HEK293 (cell line): ENCODE data around the gene HEG1.

Experiments used
- CTCF ChIA-PET: fragments of 350-600 bp; formaldehyde crosslinking; extraction: SDS; loops from one replicate; lab custom pipeline; 2021; ENCODE audit warnings: antibody characterized with exemption; lab: Yijun Ruan, JAX
- POLR2A ChIA-PET: fragments of 300-600 bp; formaldehyde crosslinking; extraction: SDS; loops from one replicate; lab custom pipeline; 2020; ENCODE audit warnings: antibody characterized with exemption, inconsistent platforms; lab: Yijun Ruan, JAX
- H3K27ac ChIP-seq: fragments of 200-500 bp; sonication (Bioruptor generic); 2 replicates; pipeline ENCODE4 v1.5.1; 2014; ENCODE audit warnings: low read depth, low read length, control low read depth, inconsistent platforms; ENCODE audit errors: extremely low read depth
- H3K36me3 ChIP-seq, 2 experiments: fragments of 200-500 bp in 1 of 2; sonication (Bioruptor generic) in 1 of 2; 1 replicate in 1 of 2; 2 replicates in 1 of 2; pipeline ENCODE4 v1.5.1; 2014 to 2017; ENCODE audit warnings: inconsistent platforms in 2 of 2, low read length in 2 of 2; ENCODE audit not compliant: control insufficient read depth in 2 of 2, insufficient read depth in 1 of 2
- H3K4me1 ChIP-seq: fragments of 200-500 bp; sonication (Bioruptor generic); 2 replicates; pipeline ENCODE4 v1.5.1; 2014; ENCODE audit warnings: mild to moderate bottlenecking, low read length, inconsistent platforms; ENCODE audit not compliant: control insufficient read depth, insufficient read depth
- H3K4me3 ChIP-seq: 2 replicates; pipeline ENCODE4 v1.5.1; 2011; ENCODE audit warnings: low read depth, mild to moderate bottlenecking, control low read depth, low read length, moderate library complexity
- H3K9me3 ChIP-seq: fragments of 200-500 bp; sonication (Bioruptor generic); 2 replicates; pipeline ENCODE4 v1.5.1; 2014; ENCODE audit warnings: low read depth, low read length, inconsistent platforms; ENCODE audit not compliant: control insufficient read depth, insufficient read depth
- AEBP2 ChIP-seq: fragments of 450-650 bp; formaldehyde crosslinking; IDR thresholded peaks from 2 replicates; pipeline ENCODE4 v1.5.1; 2016; ENCODE audit warnings: missing biosample characterization, missing genetic modification characterization, borderline replicate concordance
- BCL11B ChIP-seq: fragments of 450-650 bp; formaldehyde crosslinking; IDR thresholded peaks from 2 replicates; pipeline ENCODE4 v1.5.1; 2016; ENCODE audit warnings: low read depth, missing biosample characterization, missing genetic modification characterization
- HOXC10 ChIP-seq: sonication (generic); formaldehyde crosslinking; IDR thresholded peaks from 2 replicates; pipeline ENCODE4 v1.8.1; 2023; ENCODE audit warnings: mild to moderate bottlenecking, missing genetic modification reagents
- KLF16 ChIP-seq: fragments of 450-650 bp; formaldehyde crosslinking; IDR thresholded peaks from 2 replicates; pipeline ENCODE4 v1.5.1; 2017; ENCODE audit warnings: missing biosample characterization, missing genetic modification characterization
- PRDM10 ChIP-seq: fragments of 450-650 bp; formaldehyde crosslinking; IDR thresholded peaks from 2 replicates; pipeline ENCODE4 v1.5.1; 2016; ENCODE audit warnings: missing biosample characterization, missing genetic modification characterization
- ZBTB10 ChIP-seq: fragments of 450-650 bp; formaldehyde crosslinking; IDR thresholded peaks from 2 replicates; pipeline ENCODE4 v1.5.1; 2016; ENCODE audit warnings: missing biosample characterization, missing genetic modification characterization
- ZNF221 ChIP-seq: fragments of 450-650 bp; formaldehyde crosslinking; IDR thresholded peaks from 2 replicates; pipeline ENCODE4 v1.5.1; 2017; ENCODE audit warnings: missing biosample characterization, missing genetic modification characterization, borderline replicate concordance
- ZNF302 ChIP-seq: fragments of 450-650 bp; formaldehyde crosslinking; IDR thresholded peaks from 2 replicates; pipeline ENCODE4 v1.5.1; 2016; ENCODE audit warnings: missing biosample characterization, missing genetic modification characterization, low read depth
- ZNF473 ChIP-seq: fragments of 450-650 bp; formaldehyde crosslinking; IDR thresholded peaks from 2 replicates; pipeline ENCODE4 v1.5.1; 2017; ENCODE audit warnings: missing biosample characterization, missing genetic modification characterization
- ZNF48 ChIP-seq: fragments of 450-650 bp; formaldehyde crosslinking; IDR thresholded peaks from 2 replicates; pipeline ENCODE4 v1.5.1; 2016; ENCODE audit warnings: missing biosample characterization, missing genetic modification characterization
- ZNF548 ChIP-seq: fragments of 450-650 bp; formaldehyde crosslinking; IDR thresholded peaks from 2 replicates; pipeline ENCODE4 v1.5.1; 2016; ENCODE audit warnings: missing biosample characterization, missing genetic modification characterization
- ZNF585B ChIP-seq: fragments of 450-650 bp; formaldehyde crosslinking; IDR thresholded peaks from 2 replicates; pipeline ENCODE4 v1.5.1; 2016; ENCODE audit warnings: missing biosample characterization, missing genetic modification characterization
- ZNF626 ChIP-seq: fragments of 450-650 bp; sonication (Bioruptor Pico); formaldehyde crosslinking; IDR thresholded peaks from 2 replicates; pipeline ENCODE4 v1.5.1; 2018; ENCODE audit warnings: missing biosample characterization, missing genetic modification characterization, inconsistent platforms
- ZNF639 ChIP-seq: fragments of 450-650 bp; formaldehyde crosslinking; IDR thresholded peaks from 2 replicates; pipeline ENCODE4 v1.5.1; 2016; ENCODE audit warnings: missing biosample characterization, missing genetic modification characterization
- ZNF660 ChIP-seq: fragments of 450-650 bp; IDR thresholded peaks from 2 replicates; pipeline ENCODE4 v1.5.1; 2018; ENCODE audit warnings: missing biosample characterization, mild to moderate bottlenecking, missing genetic modification characterization
- ZSCAN30 ChIP-seq: fragments of 450-650 bp; IDR thresholded peaks from 2 replicates; pipeline ENCODE4 v1.5.1; 2018; ENCODE audit warnings: missing biosample characterization, mild to moderate bottlenecking, missing genetic modification characterization, moderate library complexity
- TF ChIP-seq, protein P1 (sequence below): fragments of 450-650 bp; formaldehyde crosslinking; IDR thresholded peaks from 2 replicates; pipeline ENCODE4 v1.5.1; 2016; ENCODE audit warnings: missing biosample characterization, missing genetic modification characterization
- TF ChIP-seq, protein P2 (sequence below): fragments of 450-650 bp; formaldehyde crosslinking; IDR thresholded peaks from 2 replicates; pipeline ENCODE4 v1.5.1; 2016; ENCODE audit warnings: missing biosample characterization, missing genetic modification characterization

HEG1 gene

GRCh38 chr3:125054062-125054448 lies 1.7 kb downstream of the HEG1 start:
- ChIA-PET CTCF (interaction anchor here (0.5 to 1.2 kb wide), 4 partner anchors 59 to 96 kb away, joined by 3 to 5 read pairs (median 4); no protein-coding TSS in a partner anchor), POLR2A (no interaction called here)
- Histone ChIP-seq H3K4me1 (peaks cover 16% of the 10 kb centered on the region), H3K9me3 (no peaks in the 10 kb centered on the region), H3K27ac (no peak overlapping the region)
- TF ChIP-seq HOXC10 (CRISPR knock-in tag) (no peak), ZNF626 (tag by site-specific recombination) (no peak), ZNF548 (tag by site-specific recombination) (no peak), ZBTB10 (no peak), ZNF302 (tag by site-specific recombination) (no peak), PRDM10 (tag by site-specific recombination) (no peak), KLF16 (tag by site-specific recombination) (no peak), ZSCAN30 (no peak), ZNF660 (no peak), ZNF473 (tag by site-specific recombination) (no peak), BCL11B (tag by site-specific recombination) (no peak), ZNF221 (tag by site-specific recombination) (no peak), ZNF48 (no peak), ZNF585B (tag by site-specific recombination) (no peak), ZNF639 (tag by site-specific recombination) (no peak), AEBP2 (no peak)
- TF ChIP-seq, protein P1, sequence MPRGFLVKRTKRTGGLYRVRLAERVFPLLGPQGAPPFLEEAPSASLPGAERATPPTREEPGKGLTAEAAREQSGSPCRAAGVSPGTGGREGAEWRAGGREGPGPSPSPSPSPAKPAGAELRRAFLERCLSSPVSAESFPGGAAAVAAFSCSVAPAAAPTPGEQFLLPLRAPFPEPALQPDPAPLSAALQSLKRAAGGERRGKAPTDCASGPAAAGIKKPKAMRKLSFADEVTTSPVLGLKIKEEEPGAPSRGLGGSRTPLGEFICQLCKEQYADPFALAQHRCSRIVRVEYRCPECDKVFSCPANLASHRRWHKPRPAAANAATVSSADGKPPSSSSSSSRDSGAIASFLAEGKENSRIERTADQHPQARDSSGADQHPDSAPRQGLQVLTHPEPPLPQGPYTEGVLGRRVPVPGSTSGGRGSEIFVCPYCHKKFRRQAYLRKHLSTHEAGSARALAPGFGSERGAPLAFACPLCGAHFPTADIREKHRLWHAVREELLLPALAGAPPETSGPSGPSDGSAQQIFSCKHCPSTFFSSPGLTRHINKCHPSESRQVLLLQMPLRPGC (tag by site-specific recombination), result no peak
- TF ChIP-seq, protein P2, sequence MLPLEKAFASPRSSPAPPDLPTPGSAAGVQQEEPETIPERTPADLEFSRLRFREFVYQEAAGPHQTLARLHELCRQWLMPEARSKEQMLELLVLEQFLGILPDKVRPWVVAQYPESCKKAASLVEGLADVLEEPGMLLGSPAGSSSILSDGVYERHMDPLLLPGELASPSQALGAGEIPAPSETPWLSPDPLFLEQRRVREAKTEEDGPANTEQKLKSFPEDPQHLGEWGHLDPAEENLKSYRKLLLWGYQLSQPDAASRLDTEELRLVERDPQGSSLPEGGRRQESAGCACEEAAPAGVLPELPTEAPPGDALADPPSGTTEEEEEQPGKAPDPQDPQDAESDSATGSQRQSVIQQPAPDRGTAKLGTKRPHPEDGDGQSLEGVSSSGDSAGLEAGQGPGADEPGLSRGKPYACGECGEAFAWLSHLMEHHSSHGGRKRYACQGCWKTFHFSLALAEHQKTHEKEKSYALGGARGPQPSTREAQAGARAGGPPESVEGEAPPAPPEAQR (tag by site-specific recombination), result no peak
- TF ChIP-seq, all 188 proteins: peak for 0
- Histone ChIP-seq H3K4me3 (peak overlapping the region; percentile 60; the same call in 1 of the 2 replicates), H3K36me3 (peaks cover 0 to 10% of the 10 kb centered on the region in 2 experiments; a peak in 1 of 3 replicates)
